ENCODE results near the gene MINDY4. TPM values are rescaled to one million over a fixed set of nuclear protein-coding genes. Genes with fewer than 3 reads are reported as not detected.

MINDY4 gene
- total and polyA plus RNA-seq, 10 of the 15 experiments (the other 5 are each of a cell fraction or from before 2014, with no cell fraction given), result 0.10 to 0.90 (median 0.40) TPM

DNA sequence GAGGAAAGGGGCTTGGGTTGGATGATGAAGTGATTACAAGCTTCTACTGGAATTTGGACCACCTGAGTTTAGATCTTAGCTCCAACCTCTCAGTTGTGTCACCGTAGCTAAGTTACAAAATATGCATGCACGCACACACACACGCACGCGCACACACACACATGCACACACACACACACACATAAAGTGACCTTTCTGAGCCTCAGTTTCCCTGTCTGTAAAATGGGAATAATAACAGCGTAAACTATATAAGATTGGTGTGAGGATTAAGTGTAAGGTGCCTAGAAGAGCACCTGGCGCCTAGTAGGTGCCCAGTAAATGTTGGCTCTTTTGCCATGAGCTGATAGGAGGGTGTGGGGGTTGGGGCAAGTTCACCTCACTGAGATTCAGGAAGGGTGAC, 127.8 kb downstream of the MINDY4 start:
- Histone ChIP-seq H3K36me3 (ENCODE audit: control insufficient read depth in 2 of 2, insufficient read depth in 2 of 2, low read length in 1 of 2) (no peaks in the 10 kb centered on the region), H3K79me2 (ENCODE audit: control insufficient read depth, insufficient read depth, low read length) (no peaks in the 10 kb centered on the region), H3K9ac (ENCODE audit: control insufficient read depth, insufficient read depth, low read length) (no peak overlapping the region), H3K4me1 (ENCODE audit: control insufficient read depth, insufficient read depth, low read length) (no peaks in the 10 kb centered on the region), H4K20me1 (ENCODE audit: control insufficient read depth, insufficient read depth) (no peaks in the 10 kb centered on the region), H3K4me2 (ENCODE audit: control insufficient read depth, insufficient read depth) (no peak overlapping the region), H2AFZ (ENCODE audit: control insufficient read depth, low read depth, low read length) (no peak overlapping the region), H3K9me3 (replicated peaks; ENCODE audit: control insufficient read depth, insufficient read depth, low read length) (no peaks in the 10 kb centered on the region), H3K27me3 (replicated peaks in 1 of 2; ENCODE audit: control insufficient read depth in 2 of 2, insufficient read depth in 2 of 2, low read length in 1 of 2) (peaks cover 0 to 2% of the 10 kb centered on the region in 2 experiments; a peak in 3 of 4 replicates), H3K4me3 (no peak overlapping the region), H3K27ac (ENCODE audit: control insufficient read depth, insufficient read depth) (no peak overlapping the region)
- POLR2A ChIA-PET, result no interaction called here
- intact Hi-C loops (cut with micrococcal nuclease; ENCODE audit: unreplicated experiment), result no loop called here
- no peak for ATAC-seq
- SMC1A ChIA-PET (ENCODE audit: uncharacterized antibody, unreplicated experiment), result no interaction called here
- DNase-seq (ENCODE audit: low read depth, low spot score), result no peak
- no peak for FAIRE-seq
- CTCF ChIA-PET, result no interaction called here
- 79% methylated on average over 7 of the region's 7 CpGs for WGBS (ENCODE audit: insufficient coverage, insufficient replicate concordance, low lambda C conversion rate, missing lambda C conversion rate)
- in situ Hi-C loops (cut with MboI), result no loop called here
- RAD21 ChIA-PET (ENCODE audit: unreplicated experiment), result no interaction called here
- BruUV-seq (replicated peaks), result no TSS peak
- no peak for TF ChIP-seq POLR2AphosphoS2 (IDR thresholded peaks at IDR 0.05; ENCODE audit: low read depth, low read length)
- no peak for TF ChIP-seq PAX8 (IDR thresholded peaks at IDR 0.05)
- TF ChIP-seq CBFB (IDR thresholded peaks at IDR 0.05; ENCODE audit: low read depth), result no peak
- TF ChIP-seq, protein P1, sequence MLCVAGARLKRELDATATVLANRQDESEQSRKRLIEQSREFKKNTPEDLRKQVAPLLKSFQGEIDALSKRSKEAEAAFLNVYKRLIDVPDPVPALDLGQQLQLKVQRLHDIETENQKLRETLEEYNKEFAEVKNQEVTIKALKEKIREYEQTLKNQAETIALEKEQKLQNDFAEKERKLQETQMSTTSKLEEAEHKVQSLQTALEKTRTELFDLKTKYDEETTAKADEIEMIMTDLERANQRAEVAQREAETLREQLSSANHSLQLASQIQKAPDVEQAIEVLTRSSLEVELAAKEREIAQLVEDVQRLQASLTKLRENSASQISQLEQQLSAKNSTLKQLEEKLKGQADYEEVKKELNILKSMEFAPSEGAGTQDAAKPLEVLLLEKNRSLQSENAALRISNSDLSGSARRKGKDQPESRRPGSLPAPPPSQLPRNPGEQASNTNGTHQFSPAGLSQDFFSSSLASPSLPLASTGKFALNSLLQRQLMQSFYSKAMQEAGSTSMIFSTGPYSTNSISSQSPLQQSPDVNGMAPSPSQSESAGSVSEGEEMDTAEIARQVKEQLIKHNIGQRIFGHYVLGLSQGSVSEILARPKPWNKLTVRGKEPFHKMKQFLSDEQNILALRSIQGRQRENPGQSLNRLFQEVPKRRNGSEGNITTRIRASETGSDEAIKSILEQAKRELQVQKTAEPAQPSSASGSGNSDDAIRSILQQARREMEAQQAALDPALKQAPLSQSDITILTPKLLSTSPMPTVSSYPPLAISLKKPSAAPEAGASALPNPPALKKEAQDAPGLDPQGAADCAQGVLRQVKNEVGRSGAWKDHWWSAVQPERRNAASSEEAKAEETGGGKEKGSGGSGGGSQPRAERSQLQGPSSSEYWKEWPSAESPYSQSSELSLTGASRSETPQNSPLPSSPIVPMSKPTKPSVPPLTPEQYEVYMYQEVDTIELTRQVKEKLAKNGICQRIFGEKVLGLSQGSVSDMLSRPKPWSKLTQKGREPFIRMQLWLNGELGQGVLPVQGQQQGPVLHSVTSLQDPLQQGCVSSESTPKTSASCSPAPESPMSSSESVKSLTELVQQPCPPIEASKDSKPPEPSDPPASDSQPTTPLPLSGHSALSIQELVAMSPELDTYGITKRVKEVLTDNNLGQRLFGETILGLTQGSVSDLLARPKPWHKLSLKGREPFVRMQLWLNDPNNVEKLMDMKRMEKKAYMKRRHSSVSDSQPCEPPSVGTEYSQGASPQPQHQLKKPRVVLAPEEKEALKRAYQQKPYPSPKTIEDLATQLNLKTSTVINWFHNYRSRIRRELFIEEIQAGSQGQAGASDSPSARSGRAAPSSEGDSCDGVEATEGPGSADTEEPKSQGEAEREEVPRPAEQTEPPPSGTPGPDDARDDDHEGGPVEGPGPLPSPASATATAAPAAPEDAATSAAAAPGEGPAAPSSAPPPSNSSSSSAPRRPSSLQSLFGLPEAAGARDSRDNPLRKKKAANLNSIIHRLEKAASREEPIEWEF (IDR thresholded peaks at IDR 0.05; ENCODE audit: insufficient replicate concordance, low read depth, low read length), result no peak
- TF ChIP-seq IRF5 (IDR thresholded peaks at IDR 0.05; ENCODE audit: borderline replicate concordance), result no peak
- TF ChIP-seq, protein P2, sequence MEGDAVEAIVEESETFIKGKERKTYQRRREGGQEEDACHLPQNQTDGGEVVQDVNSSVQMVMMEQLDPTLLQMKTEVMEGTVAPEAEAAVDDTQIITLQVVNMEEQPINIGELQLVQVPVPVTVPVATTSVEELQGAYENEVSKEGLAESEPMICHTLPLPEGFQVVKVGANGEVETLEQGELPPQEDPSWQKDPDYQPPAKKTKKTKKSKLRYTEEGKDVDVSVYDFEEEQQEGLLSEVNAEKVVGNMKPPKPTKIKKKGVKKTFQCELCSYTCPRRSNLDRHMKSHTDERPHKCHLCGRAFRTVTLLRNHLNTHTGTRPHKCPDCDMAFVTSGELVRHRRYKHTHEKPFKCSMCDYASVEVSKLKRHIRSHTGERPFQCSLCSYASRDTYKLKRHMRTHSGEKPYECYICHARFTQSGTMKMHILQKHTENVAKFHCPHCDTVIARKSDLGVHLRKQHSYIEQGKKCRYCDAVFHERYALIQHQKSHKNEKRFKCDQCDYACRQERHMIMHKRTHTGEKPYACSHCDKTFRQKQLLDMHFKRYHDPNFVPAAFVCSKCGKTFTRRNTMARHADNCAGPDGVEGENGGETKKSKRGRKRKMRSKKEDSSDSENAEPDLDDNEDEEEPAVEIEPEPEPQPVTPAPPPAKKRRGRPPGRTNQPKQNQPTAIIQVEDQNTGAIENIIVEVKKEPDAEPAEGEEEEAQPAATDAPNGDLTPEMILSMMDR (IDR thresholded peaks at IDR 0.05 in 2 of 3, conservative IDR thresholded peaks at IDR 0.05 in 1 of 3; ENCODE audit: control insufficient read depth in 2 of 3, extremely low read depth in 1 of 3, insufficient read depth in 1 of 3, low read depth in 3 of 3, low read length in 3 of 3), result no peak
- TF ChIP-seq ASH2L (IDR thresholded peaks at IDR 0.05; ENCODE audit: borderline replicate concordance, low read depth), result no peak
- TF ChIP-seq ZSCAN29 (IDR thresholded peaks at IDR 0.05), result no peak
- TF ChIP-seq HDGF (IDR thresholded peaks at IDR 0.05), result no peak
